HEK293 (cell line): ENCODE results near the gene MRPS14.

Experiments
- CTCF ChIA-PET: fragments of 350-600 bp; formaldehyde crosslinking; extraction: SDS; loops from one replicate; lab custom pipeline; 2021; ENCODE audit warnings: antibody characterized with exemption; lab: Yijun Ruan, JAX
- POLR2A ChIA-PET: fragments of 300-600 bp; formaldehyde crosslinking; extraction: SDS; loops from one replicate; lab custom pipeline; 2020; ENCODE audit warnings: antibody characterized with exemption, inconsistent platforms; lab: Yijun Ruan, JAX
- H3K27ac ChIP-seq: fragments of 200-500 bp; sonication (Bioruptor generic); 2 replicates; pipeline ENCODE4 v1.5.1; 2014; ENCODE audit warnings: low read depth, low read length, control low read depth, inconsistent platforms; ENCODE audit errors: extremely low read depth
- H3K36me3 ChIP-seq, 2 experiments: fragments of 200-500 bp in 1 of 2; sonication (Bioruptor generic) in 1 of 2; 1 replicate in 1 of 2; 2 replicates in 1 of 2; pipeline ENCODE4 v1.5.1; 2014 to 2017; ENCODE audit warnings: inconsistent platforms in 2 of 2, low read length in 2 of 2; ENCODE audit not compliant: control insufficient read depth in 2 of 2, insufficient read depth in 1 of 2
- H3K4me1 ChIP-seq: fragments of 200-500 bp; sonication (Bioruptor generic); 2 replicates; pipeline ENCODE4 v1.5.1; 2014; ENCODE audit warnings: mild to moderate bottlenecking, low read length, inconsistent platforms; ENCODE audit not compliant: control insufficient read depth, insufficient read depth
- H3K4me3 ChIP-seq: 2 replicates; pipeline ENCODE4 v1.5.1; 2011; ENCODE audit warnings: low read depth, mild to moderate bottlenecking, control low read depth, low read length, moderate library complexity
- H3K9me3 ChIP-seq: fragments of 200-500 bp; sonication (Bioruptor generic); 2 replicates; pipeline ENCODE4 v1.5.1; 2014; ENCODE audit warnings: low read depth, low read length, inconsistent platforms; ENCODE audit not compliant: control insufficient read depth, insufficient read depth
- PRDM4 ChIP-seq: fragments of 450-650 bp; formaldehyde crosslinking; IDR thresholded peaks from 2 replicates; pipeline ENCODE4 v1.5.1; 2017; ENCODE audit warnings: missing biosample characterization, missing genetic modification characterization
- RBAK ChIP-seq: fragments of 450-650 bp; formaldehyde crosslinking; IDR thresholded peaks from 2 replicates; pipeline ENCODE4 v1.5.1; 2016; ENCODE audit warnings: missing biosample characterization, missing genetic modification characterization
- SCRT1 ChIP-seq: fragments of 450-650 bp; formaldehyde crosslinking; IDR thresholded peaks from 2 replicates; pipeline ENCODE4 v1.5.1; 2016; ENCODE audit warnings: missing biosample characterization, missing genetic modification characterization, borderline replicate concordance
- SCRT2 ChIP-seq: fragments of 450-650 bp; formaldehyde crosslinking; IDR thresholded peaks from 2 replicates; pipeline ENCODE4 v1.5.1; 2016; ENCODE audit warnings: missing biosample characterization, missing genetic modification characterization
- SETDB1 ChIP-seq: IDR thresholded peaks from one replicate; pipeline ENCODE4 v1.6.1; 2017; ENCODE audit warnings: mild to moderate bottlenecking, low read length, moderate library complexity, mixed read lengths; ENCODE audit not compliant: insufficient read length
- TRIM28 ChIP-seq: IDR thresholded peaks from 2 replicates; pipeline ENCODE4 v1.6.1; 2011; ENCODE audit warnings: low read length, control low read depth, borderline replicate concordance
- YY2 ChIP-seq: fragments of 450-650 bp; formaldehyde crosslinking; IDR thresholded peaks from 2 replicates; pipeline ENCODE4 v1.5.1; 2016; ENCODE audit warnings: missing biosample characterization, missing genetic modification characterization
- ZBTB17 ChIP-seq: fragments of 450-650 bp; formaldehyde crosslinking; IDR thresholded peaks from 2 replicates; pipeline ENCODE4 v1.5.1; 2016; ENCODE audit warnings: missing biosample characterization, missing genetic modification characterization
- ZBTB44 ChIP-seq: fragments of 450-650 bp; IDR thresholded peaks from 2 replicates; pipeline ENCODE4 v1.5.1; 2018; ENCODE audit warnings: missing biosample characterization, mild to moderate bottlenecking, missing genetic modification characterization
- ZEB2 ChIP-seq: fragments of 450-650 bp; formaldehyde crosslinking; IDR thresholded peaks from 2 replicates; pipeline ENCODE4 v1.5.1; 2016; ENCODE audit warnings: missing biosample characterization, missing genetic modification characterization
- ZFP69B ChIP-seq: fragments of 450-650 bp; formaldehyde crosslinking; IDR thresholded peaks from 2 replicates; pipeline ENCODE4 v1.5.1; 2016; ENCODE audit warnings: missing biosample characterization, missing genetic modification characterization
- ZNF274 ChIP-seq, 2 experiments: fragments of 200-500 bp in 1 of 2; fragments of 450-650 bp in 1 of 2; sonication (Bioruptor generic) in 1 of 2; formaldehyde crosslinking in 1 of 2; IDR thresholded peaks; 2 replicates each; pipeline versions ENCODE4 v1.5.1 to v1.6.1; 2014 to 2016; ENCODE audit warnings: borderline replicate concordance in 1 of 2, inconsistent platforms in 1 of 2, low read length in 1 of 2, missing biosample characterization in 1 of 2, missing genetic modification characterization in 1 of 2
- ZNF335 ChIP-seq: fragments of 450-650 bp; formaldehyde crosslinking; conservative IDR thresholded peaks from 2 replicates; pipeline ENCODE4 v1.5.1; 2016; ENCODE audit warnings: missing biosample characterization, missing genetic modification characterization
- ZNF341 ChIP-seq: fragments of 450-650 bp; formaldehyde crosslinking; IDR thresholded peaks from 2 replicates; pipeline ENCODE4; 2016; ENCODE audit warnings: low read depth, missing biosample characterization, missing genetic modification characterization
- ZNF394 ChIP-seq: fragments of 450-650 bp; formaldehyde crosslinking; IDR thresholded peaks from 2 replicates; pipeline ENCODE4 v1.5.1; 2016; ENCODE audit warnings: missing biosample characterization, missing genetic modification characterization, mild to moderate bottlenecking, moderate library complexity, borderline replicate concordance
- ZNF514 ChIP-seq: fragments of 450-650 bp; formaldehyde crosslinking; IDR thresholded peaks from 2 replicates; pipeline ENCODE4 v1.5.1; 2016; ENCODE audit warnings: missing biosample characterization, missing genetic modification characterization
- ZNF518A ChIP-seq: fragments of 450-650 bp; formaldehyde crosslinking; conservative IDR thresholded peaks from 2 replicates; pipeline ENCODE4 v1.5.1; 2016; ENCODE audit warnings: low read depth, missing biosample characterization, missing genetic modification characterization
- ZNF521 ChIP-seq: fragments of 450-650 bp; formaldehyde crosslinking; IDR thresholded peaks from 2 replicates; pipeline ENCODE4 v1.5.1; 2017; ENCODE audit warnings: missing biosample characterization, mild to moderate bottlenecking, missing genetic modification characterization
- ZNF561 ChIP-seq: fragments of 450-650 bp; IDR thresholded peaks from 2 replicates; pipeline ENCODE4 v1.5.1; 2018; ENCODE audit warnings: missing biosample characterization, missing genetic modification characterization, borderline replicate concordance
- ZNF600 ChIP-seq: fragments of 450-650 bp; formaldehyde crosslinking; IDR thresholded peaks from 2 replicates; pipeline ENCODE4 v1.5.1; 2016; ENCODE audit warnings: missing biosample characterization, missing genetic modification characterization
- ZNF629 ChIP-seq: fragments of 450-650 bp; formaldehyde crosslinking; IDR thresholded peaks from 2 replicates; pipeline ENCODE4 v1.5.1; 2017; ENCODE audit warnings: missing biosample characterization, missing genetic modification characterization
- ZNF660 ChIP-seq: fragments of 450-650 bp; IDR thresholded peaks from 2 replicates; pipeline ENCODE4 v1.5.1; 2018; ENCODE audit warnings: missing biosample characterization, mild to moderate bottlenecking, missing genetic modification characterization
- ZNF692 ChIP-seq: fragments of 450-650 bp; formaldehyde crosslinking; IDR thresholded peaks from 2 replicates; pipeline ENCODE4 v1.5.1; 2016; ENCODE audit warnings: missing biosample characterization, missing genetic modification characterization
- ZNF843 ChIP-seq: fragments of 450-650 bp; formaldehyde crosslinking; IDR thresholded peaks from 2 replicates; pipeline ENCODE4 v1.5.1; 2016; ENCODE audit warnings: missing biosample characterization, missing genetic modification characterization

Gene MRPS14

GRCh38 chr1:175072099-175072951 lies 49.1 kb upstream of the MRPS14 start:
- ChIA-PET CTCF (interaction anchor here (0.9 to 1.1 kb wide), 2 partner anchors 14 to 82 kb away, joined by 3 to 4 read pairs; no protein-coding TSS in a partner anchor), POLR2A (no interaction called here)
- Histone ChIP-seq H3K9me3 (no peaks in the 10 kb centered on the region), H3K4me1 (no peaks in the 10 kb centered on the region), H3K4me3 (no peak overlapping the region), H3K36me3 (no peaks in the 10 kb centered on the region), H3K27ac (no peak overlapping the region; the same call in 1 of the 2 replicates)
- TF ChIP-seq ZNF600, result peak; percentile 65
- no peak for TF ChIP-seq ZNF274 (IDR thresholded peaks at IDR 0.05; ENCODE audit: low read length)
- TF ChIP-seq ZNF274 (tag by site-specific recombination; IDR thresholded peaks at IDR 0.05; ENCODE audit: borderline replicate concordance), result no peak
- TF ChIP-seq ZNF521 (tag by site-specific recombination), result no peak
- TF ChIP-seq ZNF518A, result peak; percentile 52
- 0 out of 2 replicates have a peak, but pooled peaks have one; percentile 31 for TF ChIP-seq ZNF561 (tag by site-specific recombination)
- peak; percentile 94 for TF ChIP-seq ZNF335 (tag by site-specific recombination)
- peak; percentile 26; the same call in 1 of the 2 replicates for TF ChIP-seq ZNF394 (tag by site-specific recombination)
- peak; percentile 37; the same call in 1 of the 2 replicates for TF ChIP-seq ZEB2 (tag by site-specific recombination)
- TF ChIP-seq SCRT1 (tag by site-specific recombination), result peak; percentile 94
- TF ChIP-seq RBAK (tag by site-specific recombination), result no peak
- TF ChIP-seq TRIM28, result peak; percentile 73; the same call in 1 of the 2 replicates
- no peak for TF ChIP-seq PRDM4 (tag by site-specific recombination)
- TF ChIP-seq YY2 (tag by site-specific recombination), result no peak
- TF ChIP-seq ZFP69B (tag by site-specific recombination), result peak; percentile 69
- TF ChIP-seq SETDB1, result peak; percentile 90
- peak; percentile 54; the same call in 1 of the 2 replicates for TF ChIP-seq ZNF660 (tag by site-specific recombination)
- peak; percentile 89 for TF ChIP-seq ZNF692 (tag by site-specific recombination)
- no peak; the same call in 1 of the 2 replicates for TF ChIP-seq ZNF843 (tag by site-specific recombination)
- no peak for TF ChIP-seq ZNF514 (tag by site-specific recombination)
- peak; percentile 98 for TF ChIP-seq SCRT2 (tag by site-specific recombination)
- TF ChIP-seq ZBTB44 (tag by site-specific recombination), result no peak
- TF ChIP-seq ZBTB17 (tag by site-specific recombination), result peak; percentile 78
- 0 out of 2 replicates have a peak, but pooled peaks have one; percentile 34 for TF ChIP-seq ZNF629 (tag by site-specific recombination)
- TF ChIP-seq ZNF341 (tag by site-specific recombination), result peak; percentile 63
